Stimulated activated effector memory CD8-positive, alpha-beta T cell treated with anti-CD3 and anti-CD28 coated beads, Interleukin-12 subunit alpha, Interleukin-12 subunit beta, amount 100 ng/mL, for 72 hours (primary cell): Measurements from ENCODE around the gene LRRC37B.
"Not testable (repeated sequence)": the region's sequence is repeated elsewhere in the genome, so short reads cannot be mapped to it uniquely, and the experiment has no call there.

Source experiments
- ATAC-seq: fragments of 150-1000 bp; cut with Tn5 transposase; 2 replicates; pipeline ENCODE4 v1.10.0; 2021
- DNase-seq, 2 donors: peaks; one replicate each; pipeline ENCODE4 v3.0.0; 2021 to 2022; ENCODE audit warnings: low spot score in 2 of 2
- H3K27ac Mint-ChIP-seq: one replicate; pipeline ENCODE4 v1.8.0; 2022; ENCODE audit warnings: mild to moderate bottlenecking, mixed read lengths
- H3K36me3 Mint-ChIP-seq: one replicate; pipeline ENCODE4 v1.8.0; 2022; ENCODE audit warnings: mild to moderate bottlenecking, mixed read lengths
- H3K4me1 Mint-ChIP-seq: one replicate; pipeline ENCODE4 v1.8.0; 2022; ENCODE audit warnings: mixed read lengths
- H3K4me3 Mint-ChIP-seq: one replicate; pipeline ENCODE4 v1.8.0; 2022; ENCODE audit warnings: mild to moderate bottlenecking, mixed read lengths
- H3K9me3 Mint-ChIP-seq: one replicate; pipeline ENCODE4 v1.8.0; 2022; ENCODE audit warnings: mixed read lengths

LRRC37B gene

GRCh38 chr17:32020943-32021614, 13.9 kb downstream of the LRRC37B start:
- Mint-ChIP-seq H3K4me1 (peaks cover 21% of the 10 kb centered on the region), H3K36me3 (peaks cover 28% of the 10 kb centered on the region), H3K9me3 (no peaks in the 10 kb centered on the region), H3K4me3 (no peak overlapping the region), H3K27ac (no peak overlapping the region)
- ATAC-seq (no peak), DNase-seq (no peak)

GRCh38 chr17:32021615-32021955, 14.4 kb downstream of the LRRC37B start:
- Mint-ChIP-seq H3K4me3 (no peak overlapping the region), H3K4me1 (peaks cover 16% of the 10 kb centered on the region), H3K9me3 (no peaks in the 10 kb centered on the region), H3K27ac (peak overlapping the region; percentile 29), H3K36me3 (peaks cover 28% of the 10 kb centered on the region)
- no peak for ATAC-seq
- DNase-seq: no peak

GRCh38 chr17:32022554-32022953, 15.4 kb downstream of the LRRC37B start:
- DNase-seq, H3K4me1 Mint-ChIP-seq, ATAC-seq, H3K9me3 Mint-ChIP-seq, H3K4me3 Mint-ChIP-seq, H3K27ac Mint-ChIP-seq: not testable (repeated sequence)
- H3K36me3 Mint-ChIP-seq: peaks cover 32% of the 10 kb centered on the region

GRCh38 chr17:32027271-32027670, 20.1 kb downstream of the LRRC37B start:
- not testable (repeated sequence) for H3K9me3 Mint-ChIP-seq, DNase-seq, H3K4me1 Mint-ChIP-seq, H3K27ac Mint-ChIP-seq, ATAC-seq, H3K4me3 Mint-ChIP-seq
- peaks cover 18% of the 10 kb centered on the region for H3K36me3 Mint-ChIP-seq

- Mint-ChIP-seq H3K4me3 (no peak overlapping the region), H3K9me3 (no peaks in the 10 kb centered on the region), H3K36me3 (peaks cover 43% of the 10 kb centered on the region), H3K27ac (no peak overlapping the region), H3K4me1 (no peaks in the 10 kb centered on the region)
- ATAC-seq (no peak), DNase-seq (no peak)
These were observed 26.0 kb downstream of the LRRC37B start for GRCh38 chr17:32033223-32033622.

- H3K4me1 Mint-ChIP-seq, DNase-seq, H3K9me3 Mint-ChIP-seq, H3K4me3 Mint-ChIP-seq, H3K27ac Mint-ChIP-seq: not testable (repeated sequence)
- peaks cover 49% of the 10 kb centered on the region for H3K36me3 Mint-ChIP-seq
- ATAC-seq: peak; percentile 70
These were observed 26.6 kb downstream of the LRRC37B start for GRCh38 chr17:32033812-32034211.

GRCh38 chr17:32040246-32040645, 33.1 kb downstream of the LRRC37B start:
- H3K4me1 Mint-ChIP-seq, ATAC-seq, H3K27ac Mint-ChIP-seq, DNase-seq, H3K9me3 Mint-ChIP-seq, H3K4me3 Mint-ChIP-seq: not testable (repeated sequence)
- peaks cover 44% of the 10 kb centered on the region for H3K36me3 Mint-ChIP-seq

- not testable (repeated sequence) for DNase-seq, H3K4me3 Mint-ChIP-seq, ATAC-seq, H3K4me1 Mint-ChIP-seq, H3K9me3 Mint-ChIP-seq, H3K27ac Mint-ChIP-seq
- H3K36me3 Mint-ChIP-seq: peaks cover 33% of the 10 kb centered on the region
These were observed 34.2 kb downstream of the LRRC37B start for GRCh38 chr17:32041306-32041875.

- not testable (repeated sequence) for H3K4me1 Mint-ChIP-seq, H3K27ac Mint-ChIP-seq, H3K4me3 Mint-ChIP-seq, ATAC-seq, DNase-seq, H3K9me3 Mint-ChIP-seq
- peaks cover 24% of the 10 kb centered on the region for H3K36me3 Mint-ChIP-seq
These were observed 35.1 kb downstream of the LRRC37B start for GRCh38 chr17:32042266-32042665.

GRCh38 chr17:32045611-32046010, 38.4 kb downstream of the LRRC37B start:
- DNase-seq, H3K4me3 Mint-ChIP-seq, ATAC-seq, H3K27ac Mint-ChIP-seq, H3K9me3 Mint-ChIP-seq, H3K4me1 Mint-ChIP-seq: not testable (repeated sequence)
- peaks cover 16% of the 10 kb centered on the region for H3K36me3 Mint-ChIP-seq

- H3K27ac Mint-ChIP-seq, ATAC-seq, H3K4me1 Mint-ChIP-seq, H3K4me3 Mint-ChIP-seq, H3K9me3 Mint-ChIP-seq, DNase-seq: not testable (repeated sequence)
- H3K36me3 Mint-ChIP-seq: peaks cover 16% of the 10 kb centered on the region
These were observed 40.5 kb downstream of the LRRC37B start for GRCh38 chr17:32047663-32048062.

GRCh38 chr17:32054985-32055384, 47.8 kb downstream of the LRRC37B start:
- ATAC-seq: peak; percentile 36
- not testable (repeated sequence) for H3K27ac Mint-ChIP-seq, H3K36me3 Mint-ChIP-seq, H3K4me1 Mint-ChIP-seq, DNase-seq, H3K4me3 Mint-ChIP-seq, H3K9me3 Mint-ChIP-seq

GRCh38 chr17:32055425-32055824, 48.2 kb downstream of the LRRC37B start:
- ATAC-seq, H3K27ac Mint-ChIP-seq, H3K36me3 Mint-ChIP-seq, DNase-seq, H3K4me3 Mint-ChIP-seq, H3K4me1 Mint-ChIP-seq, H3K9me3 Mint-ChIP-seq: not testable (repeated sequence)

- not testable (repeated sequence) for DNase-seq, ATAC-seq, H3K36me3 Mint-ChIP-seq, H3K27ac Mint-ChIP-seq, H3K4me1 Mint-ChIP-seq, H3K9me3 Mint-ChIP-seq, H3K4me3 Mint-ChIP-seq
These were observed 49.3 kb downstream of the LRRC37B start for GRCh38 chr17:32056500-32056899.

- H3K4me3 Mint-ChIP-seq, H3K27ac Mint-ChIP-seq, H3K9me3 Mint-ChIP-seq, H3K36me3 Mint-ChIP-seq, H3K4me1 Mint-ChIP-seq, ATAC-seq, DNase-seq: not testable (repeated sequence)
These were observed 50.4 kb downstream of the LRRC37B start for GRCh38 chr17:32057460-32058105.

GRCh38 chr17:32060695-32061094, 53.5 kb downstream of the LRRC37B start:
- DNase-seq, H3K36me3 Mint-ChIP-seq, H3K4me3 Mint-ChIP-seq, H3K4me1 Mint-ChIP-seq, H3K9me3 Mint-ChIP-seq, H3K27ac Mint-ChIP-seq: not testable (repeated sequence)
- ATAC-seq: peak; percentile 86
